Mucosa of descending colon (tissue), 3 donors: ENCODE measurements around the gene SDK2. TPM values are rescaled to one million over a fixed set of nuclear protein-coding genes. Genes with fewer than 3 reads are reported as not detected.
A peak's percentile ranks its signal among the peaks of the same experiment; 100 is the strongest.

Source experiments
- ATAC-seq: fragments of 200-7000 bp; cut with Tn5 transposase; one replicate; pipeline ENCODE4 v1.9.1; 2020; ENCODE audit warnings: mild to moderate bottlenecking, moderate library complexity
- DNase-seq, 3 donors: peaks; one replicate each; pipeline ENCODE4 v3.0.0-alpha.2; 2020
- H3K36me3 ChIP-seq: fragments of 200-600 bp; one replicate; pipeline ENCODE4 v1.8.0; 2021; ENCODE audit warnings: low read depth, mild to moderate bottlenecking
- H3K4me1 ChIP-seq: fragments of 200-600 bp; one replicate; pipeline ENCODE4 v1.8.0; 2021; ENCODE audit warnings: low read depth, mild to moderate bottlenecking
- H3K4me3 ChIP-seq: fragments of 200-600 bp; one replicate; pipeline ENCODE4 v1.8.0; 2021; ENCODE audit warnings: mild to moderate bottlenecking
- H3K9me3 ChIP-seq: fragments of 200-600 bp; one replicate; pipeline ENCODE4 v1.8.0; 2021; ENCODE audit warnings: mild to moderate bottlenecking
- CTCF ChIP-seq: fragments of 200-600 bp; IDR thresholded peaks from one replicate; pipeline ENCODE4 v1.8.0; 2022; ENCODE audit warnings: antibody characterized with exemption, mild to moderate bottlenecking
- intact Hi-C, 2 donors: fragments of 100-400 bp; cut with DNase I in 1 of 2; cut with micrococcal nuclease in 1 of 2; formaldehyde crosslinking; loops; one replicate each; pipeline versions ENCODE4 v1.11.0 to v1.11.1; 2022; cut with DNase I, micrococcal nuclease
- long read RNA-seq, 2 donors: library from polyadenylated mRNA; unstranded; transcript quantifications; one replicate each; pipeline ENCODE4 v2.0.0, GENCODE V29; 2019 to 2021
- total RNA-seq, 3 donors: library from RNA; stranded (reverse); fragmentation: NEBNext Ultra II Directional in 2 of 3; extraction: Animal tissue kit (Norgen Biotek cat#: 25700) in 2 of 3; gene quantifications; one replicate each; pipeline versions ENCODE4 v1.2.1 to v1.2.4, GENCODE V29; 2021 to 2023
- donor health status: DM: no; HTN: no; CAD: no; lungs with moderate emphysema.
- donor health status: DM: no; HTN: no; CAD: no.
- donor health status: DM: no; HTN: yes; CAD: no.

The SDK2 gene, protein sequence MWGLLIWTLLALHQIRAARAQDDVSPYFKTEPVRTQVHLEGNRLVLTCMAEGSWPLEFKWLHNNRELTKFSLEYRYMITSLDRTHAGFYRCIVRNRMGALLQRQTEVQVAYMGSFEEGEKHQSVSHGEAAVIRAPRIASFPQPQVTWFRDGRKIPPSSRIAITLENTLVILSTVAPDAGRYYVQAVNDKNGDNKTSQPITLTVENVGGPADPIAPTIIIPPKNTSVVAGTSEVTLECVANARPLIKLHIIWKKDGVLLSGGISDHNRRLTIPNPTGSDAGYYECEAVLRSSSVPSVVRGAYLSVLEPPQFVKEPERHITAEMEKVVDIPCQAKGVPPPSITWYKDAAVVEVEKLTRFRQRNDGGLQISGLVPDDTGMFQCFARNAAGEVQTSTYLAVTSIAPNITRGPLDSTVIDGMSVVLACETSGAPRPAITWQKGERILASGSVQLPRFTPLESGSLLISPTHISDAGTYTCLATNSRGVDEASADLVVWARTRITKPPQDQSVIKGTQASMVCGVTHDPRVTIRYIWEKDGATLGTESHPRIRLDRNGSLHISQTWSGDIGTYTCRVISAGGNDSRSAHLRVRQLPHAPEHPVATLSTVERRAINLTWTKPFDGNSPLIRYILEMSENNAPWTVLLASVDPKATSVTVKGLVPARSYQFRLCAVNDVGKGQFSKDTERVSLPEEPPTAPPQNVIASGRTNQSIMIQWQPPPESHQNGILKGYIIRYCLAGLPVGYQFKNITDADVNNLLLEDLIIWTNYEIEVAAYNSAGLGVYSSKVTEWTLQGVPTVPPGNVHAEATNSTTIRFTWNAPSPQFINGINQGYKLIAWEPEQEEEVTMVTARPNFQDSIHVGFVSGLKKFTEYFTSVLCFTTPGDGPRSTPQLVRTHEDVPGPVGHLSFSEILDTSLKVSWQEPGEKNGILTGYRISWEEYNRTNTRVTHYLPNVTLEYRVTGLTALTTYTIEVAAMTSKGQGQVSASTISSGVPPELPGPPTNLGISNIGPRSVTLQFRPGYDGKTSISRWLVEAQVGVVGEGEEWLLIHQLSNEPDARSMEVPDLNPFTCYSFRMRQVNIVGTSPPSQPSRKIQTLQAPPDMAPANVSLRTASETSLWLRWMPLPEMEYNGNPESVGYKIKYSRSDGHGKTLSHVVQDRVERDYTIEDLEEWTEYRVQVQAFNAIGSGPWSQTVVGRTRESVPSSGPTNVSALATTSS (N-terminal part only)
- total RNA-seq, result 1 to 10 TPM; 1.2 to 1.6 (median 1.3) TPM
- long read RNA-seq, donor 1, partial matches to known transcripts, result 1 of 1 reads
- long read RNA-seq, donor 1, other reads (novel, unspliced or antisense), result 0 of 1 reads
- long read RNA-seq, donor 2, partial matches to known transcripts, result 0 of 1 reads
- long read RNA-seq, donor 2, other reads (novel, unspliced or antisense), result 1 of 1 reads

- peaks cover 19% of the 10 kb centered on the region for H3K4me1 ChIP-seq
- no peaks in the 10 kb centered on the region for H3K9me3 ChIP-seq
- DNase-seq (peak in 1 of 3 donors; percentile 37), ATAC-seq (peak; percentile 25)
- no peaks in the 10 kb centered on the region for H3K36me3 ChIP-seq
- H3K4me3 ChIP-seq, result no peak within 1 kb of the TSS
- intact Hi-C loops, result no loop called here
- TF ChIP-seq CTCF, result no peak
Observed at GRCh38 chr17:73644145-73645049, at the start of gene SDK2. Gene SDK2, minus strand, starts transcription at chr17:73644445. Its CDS starts 357 bp downstream, at chr17:73644088.

DNA sequence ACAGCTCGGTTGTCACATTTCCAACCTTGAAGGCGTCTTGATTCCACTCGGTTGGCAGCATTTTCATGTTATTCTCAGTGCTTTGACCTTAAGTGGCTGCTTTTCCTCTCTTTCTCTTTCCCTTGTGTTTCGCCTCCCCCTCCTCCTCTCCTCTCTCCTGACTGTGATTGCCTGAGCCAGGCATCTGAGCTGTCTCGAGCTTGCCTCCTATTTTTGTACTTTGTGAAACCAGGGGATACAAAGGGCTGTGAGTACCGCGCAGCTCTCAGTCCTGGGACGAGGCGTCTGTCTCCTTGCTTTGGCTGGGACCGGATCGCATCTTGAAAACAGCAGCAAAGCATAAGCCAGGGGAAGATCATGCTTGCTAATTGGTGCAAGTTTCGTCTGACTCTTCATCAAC is 48.8 kb upstream of the SDK2 start:
- Histone ChIP-seq H3K4me1 (no peaks in the 10 kb centered on the region), H3K36me3 (no peaks in the 10 kb centered on the region), H3K9me3 (no peaks in the 10 kb centered on the region), H3K4me3 (no peak overlapping the region)
- ATAC-seq, result no peak
- no peak for TF ChIP-seq CTCF
- intact Hi-C loops, result no loop called here
- no peak for DNase-seq

DNA sequence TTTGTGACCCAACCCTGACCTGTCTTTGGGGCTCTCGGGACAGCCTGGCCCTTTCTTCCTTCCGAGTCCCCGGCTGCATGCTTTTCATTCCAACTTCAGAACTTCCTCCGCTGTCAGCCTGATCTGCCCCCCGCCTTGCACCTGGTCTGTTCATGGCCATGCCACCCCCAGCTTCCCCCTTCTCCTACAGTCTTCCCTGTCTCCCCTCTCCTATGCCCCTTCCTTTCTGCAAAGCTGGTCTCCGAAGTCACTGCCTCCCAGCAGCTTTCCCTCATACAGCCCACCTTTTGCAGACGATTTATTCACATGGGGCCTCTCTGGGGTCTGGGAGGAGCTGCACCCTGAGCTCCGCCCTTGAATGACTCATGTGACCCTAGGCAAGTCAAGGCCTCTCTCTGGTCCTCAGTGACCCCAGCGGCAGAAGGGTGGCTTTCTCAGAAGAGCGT is 47.1 kb upstream of the SDK2 start:
- Histone ChIP-seq H3K36me3 (no peaks in the 10 kb centered on the region), H3K9me3 (no peaks in the 10 kb centered on the region), H3K4me1 (no peaks in the 10 kb centered on the region), H3K4me3 (no peak overlapping the region)
- intact Hi-C loops, result no loop called here
- DNase-seq, result no peak
- TF ChIP-seq CTCF, result no peak
- ATAC-seq, result no peak

DNA sequence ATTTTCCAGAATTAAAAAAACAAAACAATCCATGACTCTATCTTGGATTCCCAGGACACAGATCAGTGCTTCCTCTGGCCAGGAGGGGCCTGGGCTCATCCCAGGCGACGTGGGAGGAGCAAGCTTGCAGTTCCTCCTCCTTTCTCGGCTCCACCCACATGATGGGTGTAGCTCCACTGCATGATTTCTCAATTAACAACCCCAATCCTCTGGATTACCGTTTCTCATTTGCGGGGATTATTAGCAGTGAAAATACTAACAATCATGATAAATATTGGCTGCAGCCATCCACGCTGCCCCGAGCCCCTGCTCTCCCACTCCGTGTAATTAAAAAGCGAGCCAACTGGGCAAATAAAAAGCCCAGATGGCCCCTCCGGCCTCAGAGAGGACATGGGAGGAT is 46.4 kb upstream of the SDK2 start:
- DNase-seq, result no peak
- intact Hi-C loops, result no loop called here
- ATAC-seq, result no peak
- H3K9me3 ChIP-seq, result no peaks in the 10 kb centered on the region
- no peaks in the 10 kb centered on the region for H3K4me1 ChIP-seq
- H3K4me3 ChIP-seq, result no peak overlapping the region
- H3K36me3 ChIP-seq, result no peaks in the 10 kb centered on the region
- TF ChIP-seq CTCF, result no peak
